HG03571 (cell line): ENCODE results near the gene CASK.
"Not testable (repeated sequence)": the region's sequence is repeated elsewhere in the genome, so short reads cannot be mapped to it uniquely, and the experiment has no call there.

Experiments used
- ATAC-seq: cut with Tn5 transposase; IDR thresholded peaks from one replicate; pipeline ENCODE4 v1.9.1; 2021; ENCODE audit not compliant: unreplicated experiment

The CASK gene

DNA sequence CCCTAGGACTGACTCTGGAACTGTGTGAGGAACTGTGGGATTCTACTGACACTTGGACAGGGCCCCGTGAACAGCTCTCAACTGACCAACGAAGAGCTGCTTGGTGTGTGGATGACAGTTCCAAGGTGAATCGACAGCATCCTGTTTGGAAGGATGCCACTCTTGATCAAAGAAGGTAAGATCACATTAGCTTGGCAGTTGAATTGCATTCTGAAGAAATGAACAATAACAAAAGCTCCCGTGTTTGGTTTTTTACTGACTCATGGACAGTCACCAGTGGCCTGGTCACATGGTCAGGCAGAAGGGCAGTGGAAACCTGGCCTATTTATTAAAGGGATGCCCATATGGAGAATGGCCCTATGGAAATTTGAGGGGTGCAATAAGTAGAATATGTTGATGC is 267.7 kb downstream of the CASK start:
- no peak for ATAC-seq

DNA sequence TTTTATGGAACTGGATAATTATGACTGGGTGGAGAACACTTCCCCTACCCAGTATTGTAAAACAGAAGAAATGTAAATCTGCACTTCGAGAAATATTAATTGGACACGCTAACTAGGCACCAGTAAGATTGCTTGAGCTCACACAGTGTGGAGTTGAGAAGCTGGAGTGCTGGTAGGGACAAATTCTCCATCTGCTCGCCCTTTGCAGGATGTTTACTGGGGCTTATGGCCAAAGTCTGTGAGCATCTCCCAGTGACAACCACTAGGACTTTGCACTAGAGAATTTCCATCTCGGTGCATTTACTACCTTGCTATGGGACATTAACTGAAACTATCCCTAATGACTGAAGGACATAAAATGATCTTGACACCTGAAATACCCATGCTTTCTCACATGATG is 268.3 kb downstream of the CASK start:
- no peak for ATAC-seq

DNA sequence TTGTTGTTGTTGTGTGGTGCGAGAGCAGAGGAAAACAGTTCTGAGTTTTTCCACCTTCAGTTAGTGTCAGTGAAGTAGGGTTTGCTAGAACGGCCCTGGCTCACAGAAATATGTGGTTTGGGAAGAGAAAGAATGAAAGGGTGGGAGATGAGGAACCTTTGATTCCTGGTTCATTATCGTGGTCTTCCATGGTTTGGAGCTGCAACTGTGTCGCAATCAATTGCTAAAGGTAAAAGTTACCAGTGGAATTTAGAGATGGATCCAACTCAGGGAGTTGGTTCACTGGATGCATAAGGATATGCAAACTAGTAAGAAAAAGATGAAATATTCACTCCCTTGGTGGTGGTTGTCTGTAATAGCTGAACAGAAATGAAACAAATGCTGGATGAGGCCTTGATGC is 270.2 kb downstream of the CASK start:
- no peak for ATAC-seq

DNA sequence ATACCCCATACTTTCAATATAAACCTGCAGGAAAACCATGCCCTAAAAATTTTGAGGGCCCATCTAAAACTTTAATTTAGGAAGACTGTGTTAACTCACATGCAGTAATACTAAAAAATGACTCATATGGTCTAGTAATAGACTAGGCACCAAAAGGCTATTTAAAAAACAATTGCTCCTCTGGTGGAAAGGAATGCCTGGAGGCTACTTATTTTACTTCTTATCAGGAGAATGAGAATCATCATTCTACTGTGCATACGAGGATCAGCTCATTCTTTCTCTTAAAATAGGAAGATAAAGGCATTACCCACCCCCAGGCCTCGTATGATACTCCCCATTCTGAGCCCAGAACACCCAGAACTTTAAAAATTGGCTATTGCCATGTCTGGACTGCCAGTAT is 277.2 kb downstream of the CASK start:
- ATAC-seq: not testable (repeated sequence)

DNA sequence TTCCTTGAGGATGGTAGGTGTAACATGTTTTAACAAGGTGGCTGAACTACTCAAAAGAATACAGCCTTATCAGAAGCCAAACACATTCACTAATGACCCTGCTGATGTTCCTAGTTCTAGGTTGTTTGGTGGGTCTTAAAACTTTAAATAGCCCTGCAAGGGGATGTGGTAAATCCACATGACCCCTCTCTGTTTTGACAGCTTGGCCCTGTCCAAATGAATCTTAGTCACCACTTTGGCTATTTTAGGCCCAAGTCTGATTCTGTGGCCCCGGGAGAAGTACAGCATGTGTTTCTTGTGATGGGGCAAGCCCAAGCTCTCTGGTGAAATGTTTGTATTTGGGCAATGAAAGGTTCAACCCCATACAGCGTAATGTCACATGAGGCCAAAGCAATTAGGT is 289.1 kb downstream of the CASK start:
- ATAC-seq: no peak

DNA sequence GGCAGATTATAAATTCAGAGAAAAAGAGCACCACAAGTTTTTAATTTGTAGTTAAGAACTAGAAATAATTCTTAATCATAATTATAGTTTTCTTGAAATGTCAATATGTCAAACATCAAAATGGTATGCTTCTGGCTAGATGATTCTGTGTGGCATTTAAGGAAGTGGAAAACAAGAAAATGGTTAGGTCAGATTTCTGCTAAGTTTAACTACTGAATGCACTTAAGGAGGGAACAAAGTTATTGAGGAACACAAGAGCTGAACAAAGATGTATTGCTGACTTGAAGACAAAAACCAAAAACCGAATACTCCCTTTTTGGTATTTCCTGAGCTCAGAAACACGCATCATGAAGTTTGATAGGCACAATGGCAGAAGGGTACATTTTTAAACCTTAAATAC is 293.3 kb downstream of the CASK start:
- ATAC-seq: no peak

DNA sequence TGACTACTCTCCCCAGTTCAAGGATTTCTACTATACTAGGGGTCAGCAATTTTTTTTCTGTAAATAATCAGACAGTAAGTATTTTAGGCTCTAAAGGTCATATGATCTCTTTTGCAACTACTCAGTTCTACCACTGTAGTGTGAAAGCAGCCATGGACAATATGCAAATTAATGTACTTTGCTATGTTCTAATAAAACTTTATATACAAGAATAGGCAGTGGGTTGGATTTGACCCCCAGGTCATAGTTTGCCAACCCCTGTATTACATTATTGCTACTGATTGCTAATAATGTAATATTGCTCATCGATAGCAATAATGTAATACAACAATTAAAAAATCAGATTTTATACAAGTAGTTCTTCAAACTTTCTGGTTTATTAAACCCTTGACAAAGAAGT is 293.8 kb downstream of the CASK start:
- ATAC-seq: no peak

DNA sequence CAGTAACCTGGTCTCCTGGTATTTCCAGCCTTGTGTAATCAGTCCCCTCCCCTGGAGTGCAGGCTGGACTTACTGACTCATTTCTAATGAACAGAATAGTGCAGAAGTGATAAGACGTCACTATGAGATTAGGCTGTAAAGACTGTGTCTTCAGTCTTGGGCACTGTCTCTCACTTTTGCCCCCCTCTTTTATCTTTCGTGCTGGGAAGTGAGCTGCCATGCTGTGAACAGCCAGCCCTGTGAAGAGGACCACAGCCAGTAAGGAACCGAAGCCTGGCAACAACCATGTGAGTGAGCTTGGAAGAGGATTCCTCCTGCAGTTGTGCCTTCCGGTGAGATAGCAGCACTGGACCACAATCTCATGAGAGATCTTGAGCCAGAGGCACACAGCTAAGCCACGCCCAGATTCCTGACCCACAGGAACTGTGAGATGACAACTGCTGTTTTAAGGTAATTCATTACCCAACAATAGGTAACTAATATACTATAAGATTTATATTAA is 302.1 kb downstream of the CASK start:
- no peak for ATAC-seq

DNA sequence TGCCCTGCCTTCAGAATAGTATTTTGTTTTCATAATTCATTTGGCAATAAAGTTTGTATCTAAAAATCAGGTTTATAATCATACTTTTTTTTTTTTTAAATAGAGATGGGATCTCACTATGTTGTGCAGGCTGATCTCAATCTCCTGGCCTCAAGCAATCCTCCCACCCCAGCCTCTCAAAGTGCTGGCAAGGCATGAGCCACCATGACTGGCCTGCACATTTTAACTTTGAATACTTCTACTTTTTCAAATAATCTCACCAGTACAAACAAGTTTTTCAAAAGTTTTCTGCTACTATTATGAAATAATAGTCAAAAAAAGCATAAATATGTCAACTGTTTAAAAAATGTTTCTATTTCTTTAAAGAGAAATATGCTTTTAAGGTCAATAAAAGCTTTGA is 304.1 kb downstream of the CASK start:
- no peak for ATAC-seq

DNA sequence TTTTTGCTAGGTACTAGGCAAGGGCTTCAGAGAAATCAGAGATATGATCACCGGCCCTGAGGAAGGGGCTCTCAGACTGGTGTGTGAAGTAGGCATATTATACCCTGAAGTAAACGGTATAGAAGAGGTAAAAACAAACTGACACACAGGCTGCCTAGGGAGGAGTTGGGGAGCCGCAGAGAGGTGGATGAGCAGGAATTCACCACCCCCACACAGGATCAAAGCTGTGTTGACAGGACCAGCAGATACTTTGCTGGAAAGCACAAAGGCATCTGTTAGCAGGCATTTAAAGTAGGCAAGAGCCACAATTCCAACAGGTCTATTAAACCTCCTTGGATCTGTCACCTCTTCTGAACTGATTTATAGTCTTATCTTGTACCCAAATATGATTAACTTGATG is 306.4 kb downstream of the CASK start:
- ATAC-seq: no peak

DNA sequence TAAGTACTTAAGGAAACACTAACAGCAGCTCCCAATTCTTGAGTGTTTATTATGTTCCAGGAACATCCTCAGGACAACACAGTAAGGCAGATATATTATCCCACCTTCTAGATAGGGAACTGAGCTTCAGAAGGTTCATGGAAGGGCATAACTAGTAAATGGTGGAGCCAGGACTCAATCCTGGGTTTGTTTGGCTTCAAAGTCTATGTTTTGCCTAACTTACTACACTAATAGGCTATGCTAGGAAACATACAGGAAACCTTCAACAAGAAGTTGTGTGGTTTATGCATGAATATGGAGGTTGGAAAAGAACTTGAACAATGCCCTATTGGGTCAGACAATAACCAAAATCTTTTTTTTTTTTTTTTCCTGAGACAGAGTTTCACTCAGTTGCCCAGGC is 307.1 kb downstream of the CASK start:
- ATAC-seq: no peak

DNA sequence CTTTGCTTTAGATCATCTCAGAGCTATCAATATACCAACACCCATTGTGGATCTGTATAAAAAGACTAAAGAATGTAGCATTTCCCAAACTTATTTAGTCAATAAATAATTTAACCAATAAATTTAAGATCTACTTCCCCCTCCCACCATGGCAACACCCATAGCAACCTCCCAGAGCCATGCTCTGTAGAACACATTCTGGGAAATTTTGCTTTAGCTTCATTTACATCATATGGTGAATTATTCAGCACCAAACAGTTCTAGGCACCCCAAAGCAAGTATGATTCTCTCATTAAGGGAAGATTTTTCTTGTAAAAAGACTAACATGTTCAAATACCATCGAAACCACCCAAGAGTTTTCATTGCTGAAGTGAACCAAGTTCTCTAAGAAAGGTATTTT is 315.1 kb downstream of the CASK start:
- no peak for ATAC-seq

DNA sequence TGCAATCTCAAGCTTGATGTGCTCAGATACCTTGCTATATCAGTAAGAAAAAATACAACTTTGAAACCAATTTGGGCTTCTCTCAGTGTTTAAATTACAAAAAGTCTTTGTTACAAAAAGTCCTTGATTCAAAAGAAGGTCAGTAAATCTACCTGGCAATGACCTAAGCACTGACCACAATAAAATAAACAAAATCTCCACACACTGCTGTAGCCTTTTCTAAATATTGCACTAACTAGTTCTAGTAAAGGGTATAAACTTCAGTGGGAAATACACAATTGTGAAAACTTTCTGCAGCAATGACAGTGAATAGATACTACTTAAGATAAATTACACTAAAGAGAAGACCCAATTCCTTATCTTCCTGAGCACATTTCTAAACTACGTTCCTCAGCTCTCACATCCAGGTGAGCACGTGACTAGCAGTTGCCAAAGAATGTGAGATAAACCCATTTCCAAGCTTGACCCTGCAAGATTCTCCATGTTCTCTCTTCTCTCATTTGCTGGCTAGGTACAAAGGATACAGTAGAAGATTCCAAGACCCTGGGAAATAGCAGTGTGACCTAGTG is 316.0 kb downstream of the CASK start:
- no peak for ATAC-seq

DNA sequence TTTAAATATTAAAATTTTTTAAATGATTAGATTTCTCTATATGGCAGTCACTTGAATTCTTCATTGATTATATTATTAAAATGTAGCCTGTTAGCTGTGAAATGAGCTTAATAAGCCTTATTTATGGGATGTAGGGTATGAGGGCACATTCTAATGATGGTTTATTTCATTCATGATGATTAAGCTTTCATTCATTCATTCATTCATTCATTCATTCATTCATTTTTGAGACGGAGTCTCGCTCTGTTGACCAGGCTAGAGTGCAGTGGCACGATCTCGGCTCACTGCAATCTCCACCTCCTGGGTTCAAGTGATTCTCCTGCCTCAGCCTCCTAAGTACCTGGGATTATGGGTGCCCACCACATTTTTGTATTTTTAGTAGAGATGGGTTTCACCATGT is 317.3 kb downstream of the CASK start:
- ATAC-seq: not testable (repeated sequence)

DNA sequence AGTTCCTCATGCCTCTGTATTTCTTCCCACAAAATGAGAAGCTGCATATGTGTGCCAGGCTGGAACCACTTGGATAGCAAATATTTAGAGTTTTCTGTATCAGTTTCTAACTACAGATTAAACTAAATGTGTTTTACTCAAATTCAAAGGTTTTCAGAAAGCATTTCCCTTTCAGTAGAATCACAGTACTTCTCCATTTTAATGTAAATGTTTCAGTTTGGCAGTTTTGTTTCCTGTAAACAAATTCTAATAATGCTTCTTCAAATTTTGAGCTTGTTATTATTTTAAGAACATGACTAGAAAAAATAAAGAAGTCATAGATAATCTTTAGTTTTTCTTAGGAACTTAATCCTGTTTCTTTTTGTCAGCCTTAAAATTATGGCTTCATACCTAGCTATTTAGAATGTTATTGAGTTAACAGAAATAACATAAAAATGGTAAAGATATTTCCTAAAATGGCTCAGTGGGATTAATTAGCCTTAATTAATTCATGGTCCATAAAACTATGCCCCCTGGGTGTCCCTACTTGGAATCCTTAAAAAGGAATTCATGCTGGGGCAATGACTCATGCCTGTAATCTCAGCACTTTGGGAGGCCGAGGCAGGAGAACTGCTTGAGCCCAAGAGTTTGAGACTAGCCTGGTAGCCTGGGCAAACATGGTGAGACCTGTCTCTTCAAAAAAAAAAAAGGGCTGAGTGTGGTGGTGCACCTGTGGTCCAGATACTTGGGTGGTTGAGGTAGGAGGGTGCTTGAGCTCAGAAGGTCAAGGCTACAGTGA is 318.4 kb downstream of the CASK start:
- ATAC-seq: no peak

DNA sequence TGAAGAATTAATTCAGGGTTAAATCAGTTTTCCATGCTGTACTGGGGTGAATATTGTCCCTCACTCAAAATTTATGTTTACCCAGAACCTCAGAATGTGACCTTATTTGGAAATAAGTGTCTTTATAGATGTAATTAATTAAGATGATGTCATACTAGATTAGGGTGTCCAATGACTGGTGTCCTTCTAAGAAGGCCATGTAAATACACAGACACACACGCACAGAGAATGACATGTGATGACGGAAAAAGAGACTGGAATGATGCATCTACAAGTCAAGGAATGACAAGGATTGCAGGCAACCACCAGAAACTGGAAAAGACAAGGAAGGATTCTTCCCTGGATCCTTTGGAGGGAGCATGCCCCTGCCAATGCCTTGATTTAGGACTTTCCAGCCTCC is 319.2 kb downstream of the CASK start:
- ATAC-seq: no peak

DNA sequence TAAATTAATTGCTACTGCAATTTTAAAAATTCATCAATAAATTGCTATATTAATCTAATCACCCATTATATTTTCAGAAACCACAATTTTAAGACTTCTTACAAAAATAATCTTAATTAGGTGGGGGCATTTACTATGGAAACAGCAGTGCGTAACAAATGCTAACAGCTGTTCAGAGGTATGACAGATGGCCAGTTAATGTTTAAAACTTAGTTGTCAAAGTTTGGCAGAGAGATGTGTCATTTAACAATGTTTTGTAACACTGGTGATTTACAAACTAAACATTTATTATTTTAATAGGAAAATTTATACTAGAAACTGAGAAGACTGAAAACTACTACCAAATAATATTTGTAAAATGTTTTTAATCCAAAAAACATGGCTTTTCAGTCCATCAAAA is 319.8 kb downstream of the CASK start:
- ATAC-seq: no peak

DNA sequence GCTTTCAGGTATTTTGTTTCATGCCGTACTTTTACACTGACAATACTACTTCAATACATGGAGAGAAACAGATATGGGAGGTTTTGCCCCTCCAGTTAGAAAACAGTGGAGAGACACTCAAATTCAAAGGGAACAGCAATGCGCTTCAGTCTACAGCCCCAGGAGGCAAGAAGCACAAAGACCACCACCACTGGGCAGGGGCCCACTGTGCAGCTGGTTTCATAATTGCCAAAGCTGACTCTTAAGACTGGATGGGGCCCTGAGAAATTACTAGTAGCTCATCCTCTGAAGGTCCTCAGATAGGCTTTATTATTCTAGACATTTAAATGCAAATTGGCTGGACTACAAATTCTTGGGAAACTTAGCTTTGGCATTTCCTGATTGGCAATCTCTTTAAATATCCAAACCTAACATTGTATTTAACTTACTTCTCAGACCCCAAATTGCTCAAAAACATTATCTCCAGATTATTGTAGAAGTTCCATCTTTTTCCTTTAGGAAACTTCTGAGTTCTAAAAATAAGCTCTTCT is 320.5 kb downstream of the CASK start:
- ATAC-seq: no peak

DNA sequence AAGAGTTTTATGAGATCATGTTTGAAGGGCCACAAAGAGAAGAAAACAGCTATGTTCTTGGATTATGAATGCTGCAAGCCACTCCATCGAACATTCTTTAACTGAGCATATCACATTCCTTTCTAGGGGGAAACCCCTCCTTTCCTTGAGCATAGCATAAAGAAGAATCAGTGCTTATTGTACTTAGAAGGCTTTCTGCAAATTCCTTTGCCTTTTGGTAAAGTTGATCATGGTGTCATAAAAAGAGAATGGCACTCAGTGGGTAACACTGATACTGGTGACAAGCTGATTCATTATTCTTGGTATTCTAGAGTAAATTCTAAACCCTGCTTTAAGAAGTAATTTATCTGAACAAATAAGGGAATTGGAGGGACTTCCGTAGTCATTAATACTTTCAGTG is 323.1 kb downstream of the CASK start:
- no peak for ATAC-seq

DNA sequence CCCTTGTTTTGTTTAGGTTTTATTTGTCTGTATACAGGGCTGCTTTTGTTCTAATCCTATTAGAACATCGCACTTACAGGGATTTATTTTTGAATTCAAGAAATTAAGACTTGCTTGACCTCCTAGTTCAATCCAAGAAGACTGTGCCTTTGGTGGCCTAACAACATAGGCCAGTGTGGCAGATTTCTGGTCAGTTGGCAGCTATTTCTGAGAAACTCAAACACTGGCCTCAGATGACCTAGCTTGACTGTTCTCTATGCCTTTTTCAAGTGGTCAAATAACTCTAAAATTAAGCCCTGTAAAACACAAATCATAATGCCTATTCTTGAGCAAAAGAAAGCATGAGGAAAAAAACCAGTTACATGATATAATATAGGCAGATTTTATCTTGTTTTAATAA is 323.8 kb downstream of the CASK start:
- no peak for ATAC-seq

DNA sequence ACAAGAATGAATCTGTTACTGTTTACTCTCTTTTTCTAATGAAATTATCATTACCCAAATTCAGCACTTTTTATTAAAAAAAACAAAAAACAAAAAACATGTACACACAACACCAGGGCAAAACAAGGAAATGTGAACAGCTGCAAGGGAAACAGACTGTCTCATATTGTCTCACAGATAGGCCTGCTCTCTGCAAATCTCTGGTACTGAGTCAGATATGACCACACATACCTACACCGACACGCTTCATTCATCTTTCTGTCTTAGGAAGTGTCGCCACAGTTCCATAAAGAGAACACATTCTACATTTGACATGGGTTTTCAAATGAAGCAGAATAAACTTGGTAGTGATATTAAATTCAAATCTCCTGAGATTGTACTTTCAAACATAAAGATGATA is 326.8 kb downstream of the CASK start:
- ATAC-seq: peak; percentile 91

DNA sequence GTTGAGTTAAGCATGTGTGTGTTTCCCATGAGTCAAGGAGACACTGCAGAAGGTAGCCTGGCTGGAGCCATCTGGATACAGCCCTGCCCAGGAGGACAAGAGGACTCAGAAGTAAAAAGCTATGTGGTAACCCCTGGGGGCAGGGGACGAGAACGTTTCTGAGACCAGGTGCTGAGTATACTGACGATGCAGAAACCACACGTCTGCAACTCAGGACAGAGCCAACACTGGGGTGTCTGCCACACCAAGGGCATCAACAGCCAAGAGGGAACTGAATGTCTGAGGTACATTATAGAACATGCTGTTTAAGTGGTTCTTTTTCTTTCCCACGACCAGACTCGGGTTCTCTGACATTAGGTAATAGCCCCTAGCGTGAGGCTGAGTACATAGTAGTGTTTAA is 328.7 kb downstream of the CASK start:
- no peak for ATAC-seq

DNA sequence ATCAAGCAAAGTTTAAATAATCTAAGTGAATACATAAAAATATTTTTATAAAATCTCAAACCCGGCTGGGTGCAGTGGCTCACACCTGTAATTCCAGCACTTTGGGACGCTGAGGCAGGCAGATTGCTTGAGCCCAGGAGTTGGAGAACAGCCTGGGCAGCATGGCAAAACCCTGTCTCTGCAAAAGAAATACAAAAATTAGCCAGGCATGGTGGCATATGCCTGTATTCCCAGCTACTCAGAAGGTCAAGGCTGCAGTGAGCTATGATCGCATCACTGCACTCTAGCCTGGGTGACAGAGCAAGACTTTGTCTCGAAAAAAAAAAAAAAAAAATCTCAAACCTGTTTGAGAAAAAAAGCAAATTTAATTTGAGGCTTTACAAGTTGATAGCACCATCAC is 331.4 kb downstream of the CASK start:
- ATAC-seq: no peak
